CD4-positive, alpha-beta T cell treated with Interferon gamma for 1 hour (primary cell): Measurements from ENCODE around the gene EXT2.

Experiments
- DNase-seq: peaks from one replicate; pipeline ENCODE4 v3.0.0-alpha.2; 2020

The EXT2 gene

DNA sequence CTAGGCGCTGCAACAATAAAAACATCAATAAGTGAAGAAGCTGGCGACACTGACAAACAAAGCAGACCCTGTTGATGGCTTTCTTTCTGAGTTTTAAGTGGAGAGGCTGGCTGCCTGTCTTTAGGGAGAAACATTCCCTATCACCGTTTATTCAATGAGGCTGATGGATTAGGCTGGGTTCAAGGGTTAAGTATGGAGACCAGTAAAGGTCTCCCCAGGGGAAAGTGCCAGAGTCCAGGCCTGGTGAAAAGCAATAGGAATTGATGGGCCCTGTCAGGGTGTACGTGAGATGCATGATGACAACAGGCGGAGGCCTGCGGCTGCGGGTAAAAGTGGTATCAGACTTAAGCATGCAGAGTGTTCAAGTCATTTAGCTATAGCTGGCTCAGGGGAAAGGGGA lies 111.8 kb downstream of the EXT2 start:
- DNase-seq = no peak

DNA sequence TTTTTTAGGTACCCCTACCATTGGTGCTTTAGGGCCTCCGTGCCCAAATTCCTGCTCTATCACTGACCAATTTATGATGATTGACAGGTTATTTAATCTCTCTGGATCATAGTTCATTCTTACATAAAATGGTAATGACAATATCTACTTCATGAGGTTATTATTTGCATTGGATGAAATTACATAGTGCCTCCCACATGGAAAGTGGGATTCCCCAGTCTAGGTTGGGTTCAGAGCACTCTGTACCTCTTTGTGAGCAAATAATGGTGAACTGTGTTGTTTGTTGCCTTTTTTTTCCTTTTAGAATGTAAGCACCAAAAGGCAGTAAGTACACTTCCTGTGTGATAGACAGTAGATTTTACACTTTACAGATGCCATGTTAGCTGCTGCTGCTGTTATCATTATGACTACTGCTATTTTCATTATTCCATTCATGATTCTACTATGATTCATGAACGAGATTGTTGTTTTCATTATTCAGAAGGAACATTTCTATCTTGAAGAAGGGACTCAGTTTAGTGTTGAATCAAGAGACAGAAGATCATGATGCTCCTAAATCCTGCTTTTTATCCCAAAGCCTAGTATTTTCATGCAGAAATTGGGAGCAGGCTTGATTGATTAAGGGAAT lies 113.6 kb downstream of the EXT2 start:
- DNase-seq = no peak

DNA sequence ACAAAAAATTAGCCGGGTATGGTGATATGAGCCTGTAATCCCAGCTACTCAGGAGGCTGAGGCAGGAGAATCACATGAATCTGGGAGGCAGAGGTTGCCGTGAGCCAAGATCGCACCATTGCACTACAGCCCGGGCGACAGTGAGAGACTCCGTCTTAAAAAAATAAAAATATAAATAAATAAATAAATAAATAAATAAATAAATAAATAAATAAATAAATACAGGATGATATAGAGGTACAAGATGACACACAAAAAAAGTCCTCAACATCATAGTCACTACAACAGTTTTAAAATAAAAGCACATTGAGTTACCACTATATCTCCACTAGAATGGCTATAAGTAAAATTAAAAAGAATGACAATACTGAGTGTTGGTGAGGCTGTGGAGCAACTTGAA lies 116.7 kb downstream of the EXT2 start:
- no peak for DNase-seq

DNA sequence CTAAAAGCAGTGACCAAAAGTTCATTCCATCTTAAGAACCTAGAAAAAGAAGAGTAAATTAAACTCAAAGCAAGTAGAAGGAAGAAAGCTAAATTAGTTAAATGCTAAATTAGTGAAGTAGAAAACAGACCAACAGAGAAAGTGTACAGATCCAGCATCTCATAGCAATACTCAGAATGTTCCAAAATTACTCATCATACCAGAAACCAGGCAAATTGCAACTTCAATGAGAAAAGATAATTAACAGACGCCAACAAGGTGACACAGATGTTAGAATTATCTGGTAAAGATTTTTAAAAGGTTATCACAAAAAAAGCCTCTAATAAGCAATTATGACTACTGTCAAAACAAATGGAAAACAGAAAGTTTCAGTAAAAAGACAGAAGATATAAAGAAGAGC lies 117.7 kb downstream of the EXT2 start:
- DNase-seq = no peak

DNA sequence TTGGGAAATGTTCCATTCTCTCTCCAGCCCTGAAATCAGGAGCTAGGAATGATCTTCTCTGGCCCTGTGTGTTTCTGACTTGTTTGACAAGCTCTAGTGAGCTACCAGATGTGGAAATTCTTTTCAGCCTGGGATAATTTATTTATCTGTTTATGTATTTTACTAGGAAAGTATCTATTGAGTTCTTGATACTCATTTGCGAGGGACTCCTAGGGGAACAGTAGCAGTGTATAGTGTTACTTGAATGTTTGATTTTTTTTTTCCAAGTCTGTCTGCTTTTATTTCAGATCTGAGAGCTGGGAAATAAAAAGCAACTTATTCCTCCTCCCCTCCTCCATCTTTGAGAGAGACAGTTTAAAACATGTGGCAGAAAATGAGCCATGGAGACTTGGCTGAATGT lies 122.0 kb downstream of the EXT2 start:
- no peak for DNase-seq

DNA sequence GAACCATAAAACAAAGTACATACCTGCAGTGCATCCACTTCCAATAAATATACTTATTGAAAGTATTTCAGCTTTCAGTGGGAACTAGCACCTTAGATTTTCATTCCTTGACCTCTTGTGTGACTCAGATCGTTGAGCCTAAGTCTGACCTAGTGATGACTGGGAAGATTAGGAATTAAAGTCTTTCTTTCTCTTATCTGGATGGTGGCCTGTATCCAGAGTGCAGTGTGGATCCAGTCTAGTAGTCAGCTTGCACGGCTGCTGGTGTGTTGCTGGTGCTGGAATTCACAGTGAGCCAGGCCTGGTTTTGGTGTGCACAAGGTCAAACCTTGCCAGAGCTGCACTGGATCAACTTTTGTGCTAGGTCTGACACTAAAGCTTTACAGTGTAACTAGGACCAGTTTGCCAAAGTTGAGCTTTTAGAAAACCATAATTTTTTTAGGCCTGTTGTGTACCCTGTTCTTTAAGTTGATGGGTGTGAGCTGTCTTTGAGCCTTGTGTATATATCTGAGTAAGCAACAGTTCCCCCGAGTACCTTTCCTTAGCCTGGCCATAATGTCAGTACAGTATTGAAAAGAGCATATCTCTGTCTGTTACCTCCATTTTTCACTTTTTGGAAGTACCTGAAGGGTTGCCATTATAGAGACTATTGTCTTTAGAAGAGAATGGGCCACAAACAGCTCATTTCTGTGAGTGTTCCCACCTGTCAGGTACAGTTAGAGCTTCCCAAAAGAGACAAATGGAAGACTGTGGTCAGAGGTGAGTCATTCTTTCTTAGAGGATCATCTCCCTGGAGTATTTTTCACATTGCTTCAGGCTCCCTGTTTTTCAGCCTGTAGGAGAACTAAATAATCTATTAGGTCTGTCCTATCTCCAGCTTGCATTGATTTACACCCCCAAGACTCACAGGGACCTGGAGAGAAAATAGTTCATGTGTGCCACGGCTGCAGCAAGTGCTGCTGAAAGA lies 124.6 kb downstream of the EXT2 start:
- DNase-seq = no peak

DNA sequence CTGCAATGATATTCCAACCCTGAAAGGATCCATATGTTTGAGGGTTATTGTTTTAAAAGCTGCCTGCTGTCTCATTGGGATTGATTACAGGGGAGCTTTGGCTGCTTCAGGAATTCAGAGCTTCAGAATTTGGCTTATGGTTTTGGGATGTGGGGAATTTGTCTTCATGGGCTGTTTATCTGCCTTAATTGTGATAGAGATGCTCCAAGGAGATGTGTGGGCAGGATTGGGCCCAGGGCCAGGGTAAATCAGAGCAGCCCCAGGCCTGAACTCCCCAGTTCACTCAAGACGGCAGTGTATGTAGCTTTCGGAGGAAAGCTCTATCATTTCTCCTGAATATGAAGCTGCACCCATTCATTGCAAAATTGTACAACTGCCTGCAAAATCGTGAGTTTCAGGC lies 126.0 kb downstream of the EXT2 start:
- no peak for DNase-seq

DNA sequence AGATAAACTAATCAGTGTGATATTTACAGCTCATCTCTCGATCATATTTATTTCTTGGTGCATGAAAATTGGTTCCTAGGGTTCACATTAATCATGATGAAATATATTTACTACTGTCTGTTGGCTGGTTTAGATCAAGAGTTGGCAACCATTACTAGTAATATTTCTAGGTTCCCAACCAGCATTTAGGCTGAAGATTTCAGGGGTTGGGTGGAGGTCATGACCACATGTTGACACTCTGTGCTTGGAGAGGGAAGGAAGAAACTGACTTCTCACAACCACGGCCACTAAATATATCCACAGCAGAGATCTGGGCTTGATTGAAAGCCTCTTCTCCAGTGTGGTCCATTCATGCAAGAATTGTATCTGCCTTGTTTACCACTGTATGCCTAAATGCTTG lies 126.5 kb downstream of the EXT2 start:
- no peak for DNase-seq

DNA sequence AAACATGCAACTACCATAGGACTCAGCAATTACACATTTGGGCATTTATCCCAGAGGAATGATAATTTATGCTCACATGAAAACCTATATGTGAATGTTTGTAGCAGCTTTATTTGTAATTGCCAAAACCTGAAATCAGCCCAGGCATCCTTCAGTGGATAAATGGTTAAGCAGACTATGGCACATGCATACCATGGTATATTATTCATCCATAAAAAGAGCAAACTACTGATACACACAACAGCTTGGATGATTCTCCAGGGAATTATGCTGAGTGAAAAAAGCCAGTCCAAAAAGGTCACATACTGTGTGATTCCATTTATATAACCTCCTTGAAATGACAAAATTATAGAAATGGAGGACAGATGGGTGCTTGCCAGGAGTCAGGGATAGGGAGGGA lies 127.8 kb downstream of the EXT2 start:
- DNase-seq = no peak

DNA sequence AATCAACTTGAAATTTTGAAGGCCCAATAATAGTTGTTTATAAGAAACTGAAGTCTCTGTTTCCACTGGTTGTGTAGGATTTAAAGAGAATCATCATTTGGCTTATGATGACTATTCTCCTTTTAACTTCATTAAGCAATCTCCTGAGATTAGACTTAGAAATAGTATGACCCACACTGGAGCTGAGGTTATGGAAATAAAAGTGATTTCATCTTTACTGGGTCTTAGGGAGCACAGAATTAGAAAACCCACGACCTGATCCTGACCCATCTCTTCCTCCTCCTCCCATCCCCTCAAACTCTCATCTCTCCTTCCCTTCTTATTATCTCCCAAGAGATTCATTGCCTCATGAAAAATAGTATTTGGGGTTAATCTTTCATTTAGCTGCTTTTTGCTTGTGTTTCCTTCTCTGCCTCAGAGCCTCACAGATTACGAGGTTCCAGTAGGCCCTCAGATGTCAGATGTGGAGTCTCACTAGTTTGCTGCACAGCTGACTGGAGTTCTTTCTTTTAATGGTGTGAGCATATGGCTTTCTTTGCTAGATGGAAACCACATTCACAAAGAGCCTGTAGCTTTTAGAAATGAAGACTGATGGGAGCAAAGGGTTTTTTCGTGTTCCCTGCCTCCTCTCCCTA lies 129.5 kb downstream of the EXT2 start:
- no peak for DNase-seq

DNA sequence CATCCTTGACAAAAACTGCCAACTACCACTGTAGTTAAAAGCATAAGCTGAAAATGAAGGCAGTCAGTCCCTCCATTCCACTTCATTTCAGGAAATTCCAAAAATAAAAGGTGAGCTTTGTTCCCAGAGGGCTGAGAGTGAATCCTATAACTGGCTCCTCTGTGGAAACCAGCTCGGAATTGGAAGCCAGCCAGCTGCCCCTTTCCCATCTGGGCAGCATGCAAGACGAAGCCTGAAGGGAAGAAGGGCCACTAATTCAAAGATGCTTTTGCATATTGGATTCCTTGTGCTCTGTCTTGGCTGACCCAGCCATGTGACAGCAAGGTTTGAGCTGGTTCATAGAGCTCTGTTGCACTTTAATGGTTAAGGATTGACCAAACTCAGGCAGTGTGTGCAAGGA lies 131.0 kb downstream of the EXT2 start:
- no peak for DNase-seq

DNA sequence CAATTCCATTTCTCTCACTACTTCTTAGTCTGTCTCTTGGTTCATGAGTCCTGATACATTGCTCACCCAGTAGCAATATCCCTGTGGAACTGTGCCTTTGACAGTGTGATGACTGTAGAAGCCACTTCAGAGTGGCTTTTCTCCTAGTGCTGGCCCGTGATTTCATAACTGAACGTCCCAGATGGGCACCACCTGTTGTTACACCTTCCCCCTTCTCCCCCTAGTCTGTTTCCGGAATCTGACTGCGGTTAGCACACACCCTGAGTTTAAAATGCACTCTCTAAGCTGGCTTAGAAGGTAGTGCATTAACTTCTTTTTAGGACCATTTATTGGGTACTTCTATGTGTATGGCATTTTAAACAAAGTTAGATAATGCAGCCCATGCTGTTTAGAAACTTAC lies 131.5 kb downstream of the EXT2 start:
- DNase-seq = no peak

DNA sequence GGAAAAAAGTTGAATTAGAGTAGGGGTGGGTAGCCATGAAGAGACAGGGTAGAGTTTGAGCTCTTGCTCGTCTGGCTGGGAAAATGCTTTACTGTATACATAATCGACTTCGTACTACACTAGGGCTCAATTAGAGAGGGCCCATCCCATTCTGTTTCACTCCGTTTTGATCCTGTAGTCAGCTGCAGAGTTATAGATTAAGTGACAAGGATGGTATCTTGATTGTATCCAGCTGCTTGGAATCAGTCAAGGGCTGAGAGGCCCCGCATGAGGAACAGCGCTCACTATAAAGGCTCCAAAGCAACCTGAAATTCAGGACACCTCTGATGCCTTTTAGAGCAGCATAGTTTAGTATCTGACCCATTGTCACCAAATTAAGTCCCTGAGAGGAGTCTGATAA lies 132.9 kb downstream of the EXT2 start:
- no peak for DNase-seq

DNA sequence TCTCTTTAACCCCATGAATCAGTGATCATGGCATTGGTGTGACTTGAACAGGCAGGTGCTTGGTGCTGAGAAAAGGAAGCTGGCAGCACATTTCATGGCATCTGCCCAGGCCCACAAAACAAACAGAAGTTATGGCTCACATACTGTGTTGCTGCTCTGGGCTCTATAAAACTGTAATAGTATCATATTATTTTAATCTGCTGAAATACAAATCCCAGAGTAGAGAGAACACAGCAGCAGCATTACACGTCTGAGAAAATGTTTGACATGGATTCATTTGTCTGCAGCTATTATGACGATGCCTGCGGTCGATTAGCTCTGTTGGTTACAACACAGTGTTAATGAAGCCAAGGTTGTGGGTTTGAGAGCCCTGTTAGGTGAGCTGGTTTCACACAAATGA lies 133.6 kb downstream of the EXT2 start:
- no peak for DNase-seq

DNA sequence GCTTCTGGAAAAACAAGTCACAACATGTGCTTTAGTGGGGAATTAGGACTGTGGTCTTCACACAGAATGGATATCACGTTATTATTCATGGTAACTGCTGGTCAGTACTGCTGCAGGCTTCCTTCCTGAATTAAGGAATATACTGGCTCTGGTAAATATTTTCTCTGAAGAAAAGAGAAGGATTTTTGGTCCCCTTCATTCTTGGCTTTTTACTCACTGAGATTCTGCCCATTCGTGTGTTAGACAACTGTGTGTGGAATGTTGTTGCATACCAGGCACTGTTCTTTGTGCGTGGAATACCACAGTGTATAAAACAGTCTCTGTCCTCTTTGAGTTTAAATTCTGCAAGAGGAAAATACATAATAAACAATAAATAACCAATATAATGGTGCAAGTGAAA lies 134.1 kb downstream of the EXT2 start:
- no peak for DNase-seq

DNA sequence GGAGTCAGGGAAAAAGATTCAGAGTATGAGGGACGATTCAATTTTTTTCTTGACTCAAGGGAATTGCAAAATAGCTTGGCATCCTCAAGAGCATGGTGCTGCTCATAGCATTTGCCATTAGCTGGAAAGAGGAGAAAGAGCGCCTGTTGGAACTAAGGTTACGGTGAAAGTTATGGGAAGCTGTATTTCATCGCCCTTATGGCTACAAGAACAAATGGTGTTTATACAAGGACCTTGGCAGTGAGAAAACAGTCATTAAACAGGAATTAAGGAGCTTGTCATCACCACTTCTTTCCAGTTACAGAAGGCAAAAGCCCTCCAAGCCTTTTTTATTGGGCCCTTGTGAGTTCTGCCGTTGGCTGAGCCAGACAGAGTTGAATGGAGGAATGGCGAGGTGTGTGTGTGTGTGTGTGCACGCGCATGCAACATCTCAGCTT lies 140.3 kb downstream of the EXT2 start:
- no peak for DNase-seq

DNA sequence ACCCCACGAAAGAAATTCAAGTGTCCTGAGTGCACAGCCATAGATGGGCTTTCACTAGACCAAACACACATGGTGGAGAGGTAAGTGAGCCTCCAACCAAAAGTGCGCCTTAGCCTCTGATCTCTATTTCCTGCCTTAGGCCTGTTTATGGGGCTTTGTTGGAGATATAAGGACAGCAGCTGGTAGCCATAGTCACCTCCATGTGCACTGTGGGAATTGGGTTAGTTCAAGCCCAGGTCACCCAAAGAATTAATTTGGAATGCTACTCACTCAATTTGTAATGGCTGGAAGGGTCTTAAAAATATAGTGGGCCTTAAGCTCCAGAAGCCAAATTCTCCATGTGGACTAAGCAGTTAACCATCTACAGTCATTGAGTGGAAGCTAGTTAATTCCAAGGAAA lies 140.8 kb downstream of the EXT2 start:
- DNase-seq = no peak

DNA sequence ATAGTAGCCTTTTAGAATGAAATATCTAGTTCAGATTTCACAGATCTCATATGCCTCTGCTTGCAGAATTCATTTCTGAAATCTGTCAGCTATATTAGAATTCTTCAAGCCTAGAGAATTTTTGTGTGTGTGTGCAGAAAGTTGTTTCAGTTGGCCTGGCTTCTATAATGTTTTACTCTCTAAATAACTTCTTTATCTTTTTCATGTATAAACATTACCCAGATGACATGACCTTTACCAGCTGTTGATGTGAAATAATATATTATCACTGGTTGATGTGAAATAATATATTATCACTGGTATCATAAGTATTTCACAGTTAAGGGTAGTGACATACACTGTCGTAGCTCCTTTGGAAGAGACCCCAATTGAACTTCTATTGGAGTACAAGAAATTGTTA lies 141.7 kb downstream of the EXT2 start:
- DNase-seq = no peak

DNA sequence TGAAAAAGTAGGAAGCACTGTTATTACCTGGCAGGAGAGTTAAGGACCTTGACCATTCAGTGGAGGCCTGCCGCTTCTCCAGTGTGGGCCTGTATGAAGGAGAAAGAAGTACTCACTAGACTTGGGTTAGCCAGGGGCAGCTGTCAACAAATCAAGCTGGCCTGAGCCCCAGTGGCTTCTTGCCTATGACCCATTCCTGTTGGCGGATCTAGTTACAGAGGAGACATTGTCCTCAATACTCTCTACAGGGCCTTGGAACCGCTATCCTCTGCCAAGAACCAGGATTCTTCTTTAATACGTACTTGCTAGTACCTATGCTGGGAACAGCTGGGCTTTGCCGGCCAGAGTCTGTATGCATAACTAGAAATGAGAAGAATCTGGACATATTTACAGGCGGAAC lies 146.4 kb downstream of the EXT2 start:
- DNase-seq = no peak

DNA sequence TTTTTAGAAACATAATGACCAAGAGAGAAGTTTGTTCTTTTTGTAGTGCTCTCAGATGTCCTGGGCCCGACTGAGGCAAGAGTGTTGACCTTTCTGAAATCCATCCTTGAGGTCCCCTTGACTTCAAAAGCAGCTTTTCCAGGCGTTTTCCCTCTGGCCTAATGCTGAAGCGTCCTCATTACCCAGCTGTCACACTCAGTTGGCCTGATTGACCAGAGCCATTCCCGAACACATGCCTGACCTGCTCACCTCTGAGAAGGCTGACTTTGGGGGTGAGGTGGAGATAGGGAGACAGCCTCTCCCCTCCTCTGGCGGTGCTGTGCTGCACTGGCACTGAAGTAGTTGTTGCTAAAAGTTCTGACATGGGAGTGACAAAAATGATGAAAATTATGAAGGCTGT lies 147.6 kb downstream of the EXT2 start:
- no peak for DNase-seq

DNA sequence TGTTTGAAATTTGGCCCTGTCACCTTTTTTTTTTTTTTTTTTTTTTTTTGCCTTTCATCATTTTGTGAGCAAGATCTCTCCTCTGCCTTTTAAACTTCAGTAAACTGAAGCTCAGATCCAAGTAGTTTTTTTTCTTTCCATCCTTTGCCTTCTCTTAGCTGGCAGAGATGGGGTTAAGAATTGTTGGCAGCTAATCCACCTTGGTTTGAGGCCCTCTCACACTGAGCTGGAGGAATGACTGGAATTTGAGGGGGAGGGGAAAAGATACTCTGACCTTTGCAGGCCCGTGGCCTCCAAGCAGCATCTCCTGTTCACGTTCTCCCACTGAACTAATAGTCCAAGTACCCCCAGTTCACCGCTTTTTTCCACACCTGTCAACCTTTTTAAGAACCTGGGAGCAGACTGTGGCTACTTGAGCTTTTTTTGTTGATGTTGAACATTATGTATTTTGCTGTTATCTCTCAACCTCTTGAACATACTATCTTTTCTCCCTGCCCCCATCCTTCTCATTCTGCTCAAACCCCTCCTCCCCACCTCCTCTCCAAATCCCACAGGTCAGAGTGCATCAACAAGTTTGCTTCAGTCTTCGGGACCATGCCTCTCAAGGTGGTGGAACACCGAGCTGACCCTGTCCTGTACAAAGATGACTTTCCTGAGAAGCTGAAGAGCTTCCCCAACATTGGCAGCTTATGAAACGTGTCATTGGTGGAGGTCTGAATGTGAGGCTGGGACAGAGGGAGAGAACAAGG lies 148.3 kb downstream of the EXT2 start:
- DNase-seq = no peak

DNA sequence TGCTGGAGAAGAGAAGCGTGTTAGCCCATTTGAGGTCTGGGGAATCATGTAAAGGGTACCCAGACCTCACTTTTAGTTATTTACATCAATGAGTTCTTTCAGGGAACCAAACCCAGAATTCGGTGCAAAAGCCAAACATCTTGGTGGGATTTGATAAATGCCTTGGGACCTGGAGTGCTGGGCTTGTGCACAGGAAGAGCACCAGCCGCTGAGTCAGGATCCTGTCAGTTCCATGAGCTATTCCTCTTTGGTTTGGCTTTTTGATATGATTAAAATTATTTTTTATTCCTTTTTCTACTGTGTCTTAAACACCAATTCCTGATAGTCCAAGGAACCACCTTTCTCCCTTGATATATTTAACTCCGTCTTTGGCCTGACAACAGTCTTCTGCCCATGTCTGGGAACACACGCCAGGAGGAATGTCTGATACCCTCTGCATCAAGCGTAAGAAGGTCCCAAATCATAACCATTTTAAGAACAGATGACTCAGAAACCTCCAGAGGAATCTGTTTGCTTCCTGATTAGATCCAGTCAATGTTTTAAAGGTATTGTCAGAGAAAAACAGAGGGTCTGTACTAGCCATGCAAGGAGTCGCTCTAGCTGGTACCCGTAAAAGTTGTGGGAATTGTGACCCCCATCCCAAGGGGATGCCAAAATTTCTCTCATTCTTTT lies 149.3 kb downstream of the EXT2 start:
- no peak for DNase-seq

DNA sequence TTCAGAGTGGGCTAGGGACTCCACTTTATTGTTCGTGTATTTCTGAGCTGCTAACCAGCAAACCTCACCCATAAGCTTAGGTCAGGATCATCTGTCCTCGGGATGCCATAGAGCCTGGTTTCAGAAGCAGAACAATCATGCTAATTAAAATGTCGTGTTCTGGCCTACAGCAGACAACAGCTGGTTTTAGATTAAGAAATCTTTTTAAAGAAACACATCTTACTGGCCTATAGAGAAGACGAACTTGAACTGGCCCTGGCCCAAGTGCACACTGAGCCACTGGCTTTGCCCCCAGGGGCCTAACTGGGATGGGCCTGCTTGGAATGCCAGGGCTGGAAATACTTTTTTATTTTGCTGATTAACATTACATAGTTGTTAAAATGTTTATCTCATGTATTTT lies 151.2 kb downstream of the EXT2 start:
- DNase-seq = no peak
